Measurements from ENCODE around the gene SAMD3.

DNA sequence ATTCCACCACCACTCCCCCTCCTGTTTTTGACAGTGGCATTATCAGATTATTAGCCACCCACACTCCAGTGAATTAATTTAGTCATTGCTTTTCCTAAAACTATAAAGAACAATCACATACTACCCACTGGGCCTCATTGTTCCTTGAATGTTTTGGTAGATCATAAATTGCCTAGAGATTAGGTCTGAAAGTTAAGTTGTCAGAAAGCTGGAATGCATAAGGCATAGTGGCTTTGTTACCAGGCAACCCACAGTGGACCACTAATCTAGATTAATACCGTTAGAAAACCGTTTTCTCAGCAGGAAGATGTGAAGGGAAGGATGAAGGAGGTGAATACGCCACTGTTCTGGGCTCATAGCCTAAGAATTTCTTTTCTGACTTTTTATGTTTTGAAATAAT, 75.6 kb downstream of the SAMD3 start:
- no peak for TF ChIP-seq MXI1 (IDR thresholded peaks at IDR 0.05; ENCODE audit: borderline replicate concordance, low read depth, low read length)
- TF ChIP-seq MAZ (IDR thresholded peaks at IDR 0.05; ENCODE audit: borderline replicate concordance, low read depth, low read length): no peak
- TF ChIP-seq, protein P1, sequence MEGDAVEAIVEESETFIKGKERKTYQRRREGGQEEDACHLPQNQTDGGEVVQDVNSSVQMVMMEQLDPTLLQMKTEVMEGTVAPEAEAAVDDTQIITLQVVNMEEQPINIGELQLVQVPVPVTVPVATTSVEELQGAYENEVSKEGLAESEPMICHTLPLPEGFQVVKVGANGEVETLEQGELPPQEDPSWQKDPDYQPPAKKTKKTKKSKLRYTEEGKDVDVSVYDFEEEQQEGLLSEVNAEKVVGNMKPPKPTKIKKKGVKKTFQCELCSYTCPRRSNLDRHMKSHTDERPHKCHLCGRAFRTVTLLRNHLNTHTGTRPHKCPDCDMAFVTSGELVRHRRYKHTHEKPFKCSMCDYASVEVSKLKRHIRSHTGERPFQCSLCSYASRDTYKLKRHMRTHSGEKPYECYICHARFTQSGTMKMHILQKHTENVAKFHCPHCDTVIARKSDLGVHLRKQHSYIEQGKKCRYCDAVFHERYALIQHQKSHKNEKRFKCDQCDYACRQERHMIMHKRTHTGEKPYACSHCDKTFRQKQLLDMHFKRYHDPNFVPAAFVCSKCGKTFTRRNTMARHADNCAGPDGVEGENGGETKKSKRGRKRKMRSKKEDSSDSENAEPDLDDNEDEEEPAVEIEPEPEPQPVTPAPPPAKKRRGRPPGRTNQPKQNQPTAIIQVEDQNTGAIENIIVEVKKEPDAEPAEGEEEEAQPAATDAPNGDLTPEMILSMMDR (conservative IDR thresholded peaks at IDR 0.05; ENCODE audit: low read depth, low read length): no peak
- no peak for TF ChIP-seq POLR2A (IDR thresholded peaks at IDR 0.05; ENCODE audit: low read depth, low read length)
- no peak for TF ChIP-seq CHD1 (IDR thresholded peaks at IDR 0.05; ENCODE audit: low read depth, low read length)
- no peak for TF ChIP-seq USF2 (IDR thresholded peaks at IDR 0.05; ENCODE audit: low read depth, low read length)
- TF ChIP-seq RAD21 (IDR thresholded peaks at IDR 0.05; ENCODE audit: low read length): no peak
- no peak for TF ChIP-seq SMC3 (IDR thresholded peaks at IDR 0.05; ENCODE audit: low read depth, low read length)
- no peak for TF ChIP-seq RFX5 (IDR thresholded peaks at IDR 0.05; ENCODE audit: low read depth, low read length)
- no peak for TF ChIP-seq ELK1 (IDR thresholded peaks at IDR 0.05; ENCODE audit: borderline replicate concordance, low read depth, low read length)
- no peak for TF ChIP-seq CEBPB (IDR thresholded peaks at IDR 0.05; ENCODE audit: low read depth, low read length)
- no peak for TF ChIP-seq MAFK (IDR thresholded peaks at IDR 0.05; ENCODE audit: low read depth, low read length)
- no peak for TF ChIP-seq BHLHE40 (IDR thresholded peaks at IDR 0.05; ENCODE audit: low read depth, low read length)
- no peak for TF ChIP-seq FOS (IDR thresholded peaks at IDR 0.05; ENCODE audit: low read depth, low read length)
